ENCODE data around the gene PNMA8B.

The PNMA8B gene

DNA sequence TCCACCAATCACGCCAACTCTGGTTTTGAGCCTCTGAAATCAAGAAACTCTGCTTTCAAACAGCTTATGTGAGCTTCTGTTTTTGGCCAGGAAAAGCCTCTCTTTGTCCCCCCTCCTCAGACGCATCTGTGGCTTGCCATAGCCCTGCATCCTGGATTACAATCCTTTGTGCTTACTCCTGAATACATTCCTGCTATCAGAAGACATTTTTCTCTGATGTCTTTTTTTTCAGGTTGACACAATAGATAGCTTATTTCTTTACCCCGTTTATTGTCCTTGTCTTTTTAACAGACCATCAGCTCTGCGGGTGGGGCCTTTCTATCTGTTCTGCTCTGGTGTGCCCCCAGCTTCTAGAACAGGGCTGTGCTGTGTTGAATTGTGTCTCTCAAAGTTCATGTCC lies 11.0 kb downstream of the PNMA8B start:
- no peak overlapping the region for H3K4me3 ChIP-seq
- no peak overlapping the region for H3K27ac ChIP-seq
- TF ChIP-seq, protein P1, sequence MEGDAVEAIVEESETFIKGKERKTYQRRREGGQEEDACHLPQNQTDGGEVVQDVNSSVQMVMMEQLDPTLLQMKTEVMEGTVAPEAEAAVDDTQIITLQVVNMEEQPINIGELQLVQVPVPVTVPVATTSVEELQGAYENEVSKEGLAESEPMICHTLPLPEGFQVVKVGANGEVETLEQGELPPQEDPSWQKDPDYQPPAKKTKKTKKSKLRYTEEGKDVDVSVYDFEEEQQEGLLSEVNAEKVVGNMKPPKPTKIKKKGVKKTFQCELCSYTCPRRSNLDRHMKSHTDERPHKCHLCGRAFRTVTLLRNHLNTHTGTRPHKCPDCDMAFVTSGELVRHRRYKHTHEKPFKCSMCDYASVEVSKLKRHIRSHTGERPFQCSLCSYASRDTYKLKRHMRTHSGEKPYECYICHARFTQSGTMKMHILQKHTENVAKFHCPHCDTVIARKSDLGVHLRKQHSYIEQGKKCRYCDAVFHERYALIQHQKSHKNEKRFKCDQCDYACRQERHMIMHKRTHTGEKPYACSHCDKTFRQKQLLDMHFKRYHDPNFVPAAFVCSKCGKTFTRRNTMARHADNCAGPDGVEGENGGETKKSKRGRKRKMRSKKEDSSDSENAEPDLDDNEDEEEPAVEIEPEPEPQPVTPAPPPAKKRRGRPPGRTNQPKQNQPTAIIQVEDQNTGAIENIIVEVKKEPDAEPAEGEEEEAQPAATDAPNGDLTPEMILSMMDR (IDR thresholded peaks at IDR 0.05) = no peak
- DNase-seq (ENCODE audit: low spot score) = no peak

DNA sequence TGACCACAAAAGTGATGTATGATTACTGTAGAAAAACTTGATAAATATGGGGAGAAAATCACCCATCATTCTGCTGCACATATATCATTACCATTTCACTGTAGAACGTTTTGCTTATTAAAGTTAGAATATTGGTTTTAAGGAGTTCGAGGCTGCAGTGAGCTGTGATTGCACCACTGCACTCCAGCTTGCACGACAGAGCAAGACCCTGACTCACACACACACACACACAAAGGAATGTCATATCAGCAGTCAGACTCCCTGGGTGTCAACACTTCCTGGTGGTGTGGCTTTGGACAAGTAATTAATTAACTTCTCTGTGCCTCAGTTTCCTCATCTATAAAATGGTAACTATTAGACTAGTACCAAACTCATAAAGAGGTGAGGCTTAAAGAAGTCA lies 13.0 kb downstream of the PNMA8B start:
- DNase-seq (ENCODE audit: low spot score) = no peak
- Histone ChIP-seq H3K4me3 (no peak overlapping the region), H3K27ac (peak overlapping the region in 1 of 2 donors; percentile 82)
- TF ChIP-seq, protein P1 (IDR thresholded peaks at IDR 0.05) = no peak

DNA sequence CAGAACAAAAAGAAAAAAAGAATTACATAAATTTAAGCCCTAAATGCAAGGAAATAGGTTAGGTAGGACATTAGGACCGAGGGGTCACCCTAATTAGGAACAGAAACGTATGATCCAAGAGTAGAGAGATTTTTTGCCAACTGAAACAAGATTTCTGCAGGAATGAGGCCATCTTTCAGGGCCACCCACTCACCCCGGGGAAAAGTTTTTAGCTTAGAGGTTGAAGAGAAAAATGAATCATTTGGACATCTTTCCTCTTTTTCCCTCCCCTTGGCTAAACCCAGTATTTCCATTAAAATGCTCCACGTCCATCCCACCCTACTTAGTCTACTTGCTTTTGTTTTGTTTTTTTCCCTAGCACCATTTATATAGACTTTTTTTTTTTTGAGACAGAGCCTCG lies 13.7 kb downstream of the PNMA8B start:
- no peak for DNase-seq (ENCODE audit: low spot score)
- TF ChIP-seq, protein P1 (IDR thresholded peaks at IDR 0.05) = no peak
- Histone ChIP-seq H3K27ac (peak overlapping the region; percentile 82), H3K4me3 (peak overlapping the region; percentile 16)

DNA sequence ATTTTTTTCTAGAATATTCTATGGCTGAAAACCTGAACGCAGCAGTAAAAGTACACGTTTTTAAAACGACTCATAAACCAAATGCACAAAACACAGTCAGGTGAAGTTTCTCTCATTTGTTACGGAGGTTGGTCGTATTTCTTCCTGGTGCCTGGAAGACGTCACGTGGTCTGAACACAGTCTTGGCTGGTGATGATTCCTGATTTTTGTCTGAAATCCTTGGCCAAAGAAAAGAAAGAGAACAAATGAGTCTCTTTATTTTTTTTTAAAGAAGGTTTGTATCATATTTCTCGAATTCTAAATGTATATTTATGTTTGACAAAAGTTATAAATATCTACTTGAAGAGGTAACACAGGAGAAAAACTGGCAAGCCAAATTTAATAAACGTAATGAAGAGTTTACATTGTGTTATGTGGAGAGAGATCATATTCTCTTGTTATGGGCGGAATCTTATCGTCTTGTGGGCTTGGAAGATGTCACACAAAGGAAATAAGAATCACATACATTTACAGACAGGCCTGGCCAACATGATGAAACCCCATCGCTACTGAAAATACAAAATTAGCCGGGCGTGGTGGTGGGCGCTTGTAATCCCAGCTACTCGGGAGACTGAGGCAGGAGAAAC lies 14.3 kb downstream of the PNMA8B start:
- no peak for DNase-seq (ENCODE audit: low spot score)
- Histone ChIP-seq H3K4me3 (peak overlapping the region; percentile 16), H3K27ac (peak overlapping the region; percentile 82)
- TF ChIP-seq, protein P1 (IDR thresholded peaks at IDR 0.05) = no peak

DNA sequence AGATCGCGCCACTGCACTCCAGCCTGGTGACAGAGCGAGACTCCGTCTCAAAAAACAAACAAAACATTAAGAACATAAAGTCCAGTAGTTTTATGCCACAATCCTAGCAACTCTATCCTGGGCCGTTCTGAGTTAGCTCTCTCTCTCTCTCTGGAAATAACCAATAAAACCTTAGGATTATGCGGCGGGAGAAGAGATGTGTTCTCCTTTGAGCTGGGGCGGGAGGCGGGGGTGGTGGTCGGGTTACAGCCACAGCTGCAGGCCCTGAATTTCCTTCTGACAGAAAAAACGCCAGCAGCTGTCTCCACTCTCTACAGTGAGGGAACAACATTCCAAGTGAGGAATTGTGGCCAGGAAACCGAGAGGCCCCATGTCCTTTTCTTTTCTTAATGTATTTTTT lies 15.3 kb downstream of the PNMA8B start:
- Histone ChIP-seq H3K27ac (peak overlapping the region; percentile 82), H3K4me3 (peak overlapping the region; percentile 1)
- TF ChIP-seq, protein P1 (IDR thresholded peaks at IDR 0.05) = no peak
- DNase-seq (ENCODE audit: low spot score) = no peak

DNA sequence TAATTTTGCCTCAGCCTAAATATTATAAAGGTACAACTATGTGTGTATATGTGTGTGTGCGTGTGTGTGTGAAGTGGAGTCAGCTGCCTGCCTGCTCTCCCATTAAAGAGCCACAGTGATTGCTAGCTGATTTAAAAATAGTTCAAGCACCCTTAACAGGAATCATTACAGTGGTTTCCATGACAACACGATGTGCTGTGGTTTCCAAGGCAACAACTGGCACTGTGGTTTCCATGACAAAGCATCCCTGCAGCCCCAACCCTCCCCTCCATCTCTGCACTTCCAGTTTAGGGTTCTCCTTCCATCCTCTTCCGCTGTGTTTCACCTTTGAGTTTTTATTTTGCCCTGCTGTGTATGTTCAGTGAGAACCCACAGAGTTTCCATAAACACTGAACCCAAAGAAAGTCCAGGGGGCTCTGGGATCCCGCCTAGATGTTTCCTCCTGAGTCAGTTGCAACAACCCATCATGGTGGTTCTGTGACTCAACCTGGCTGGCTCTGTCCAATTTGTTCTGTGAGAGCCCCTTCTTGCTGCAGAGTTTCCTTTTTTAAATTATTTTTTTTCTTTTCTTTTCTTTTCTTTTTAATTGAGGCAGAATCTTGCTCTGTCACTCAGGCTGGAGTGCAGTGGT lies 17.2 kb downstream of the PNMA8B start:
- TF ChIP-seq, protein P1 (IDR thresholded peaks at IDR 0.05) = no peak
- no peak for DNase-seq (ENCODE audit: low spot score)
- Histone ChIP-seq H3K4me3 (no peak overlapping the region), H3K27ac (peak overlapping the region; percentile 50 to 68)

DNA sequence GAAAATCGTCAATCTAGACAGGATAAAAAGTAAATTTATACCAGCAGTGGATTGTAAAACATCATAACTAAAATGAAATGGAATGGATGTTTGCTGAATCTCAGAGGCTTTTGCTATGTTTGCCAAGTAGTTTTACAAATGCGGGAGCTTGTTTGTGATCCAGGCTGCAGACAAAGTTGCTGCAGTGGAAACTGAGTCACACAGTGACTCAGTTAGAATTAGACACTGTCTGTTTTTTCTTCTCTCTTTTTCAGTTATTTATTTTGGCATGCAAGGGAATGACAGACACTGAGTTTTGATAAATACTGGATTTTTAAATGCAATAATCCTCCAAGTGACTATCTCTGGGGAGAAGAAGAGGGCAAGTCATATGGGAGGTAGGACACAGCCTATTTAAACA lies 19.7 kb downstream of the PNMA8B start:
- TF ChIP-seq, protein P1 (IDR thresholded peaks at IDR 0.05) = no peak
- H3K27ac ChIP-seq = peak overlapping the region in 1 of 2 donors; percentile 1
- H3K4me3 ChIP-seq = no peak overlapping the region
- no peak for DNase-seq (ENCODE audit: low spot score)

Measured in coronary artery (tissue), 2 donors.